RWPE1 (cell line): Measurements from ENCODE around the gene SLC24A4.

ENCODE experiments used
- CTCF ChIA-PET: fragments of 350-600 bp; sonication (Branson Sonifier 250); formaldehyde crosslinking; extraction: SDS; loops from one replicate; lab custom pipeline; 2021; lab: Yijun Ruan, JAX
- POLR2A ChIA-PET: fragments of 400-600 bp; formaldehyde crosslinking; extraction: SDS; loops from one replicate; lab custom pipeline; 2020; ENCODE audit warnings: antibody characterized with exemption; ENCODE audit not compliant: low non-redundant PET; lab: Yijun Ruan, JAX
- DNase-seq: peaks from one replicate; pipeline ENCODE4 v3.0.0; 2012; ENCODE audit warnings: low spot score
- H3K27ac ChIP-seq: fragments of 450-650 bp; 2 replicates; pipeline ENCODE4 v1.5.1; 2017
- CTCF ChIP-seq: fragments of 450-650 bp; conservative IDR thresholded peaks from 2 replicates; pipeline ENCODE4 v1.5.1; 2017; ENCODE audit warnings: low read depth, mild to moderate bottlenecking

The SLC24A4 gene

GRCh38 chr14:92414690-92415445 lies 91.9 kb downstream of the SLC24A4 start:
- H3K27ac ChIP-seq, result no peak overlapping the region
- ChIA-PET CTCF (interaction anchor here (0.7 kb wide), 1 partner anchor 72 kb away, joined by 3 read pairs; no protein-coding TSS in a partner anchor), POLR2A (no interaction called here)
- no peak for DNase-seq
- TF ChIP-seq CTCF, result no peak

- ChIA-PET CTCF (no interaction called here), POLR2A (no interaction called here)
- TF ChIP-seq CTCF, result no peak
- H3K27ac ChIP-seq, result no peak overlapping the region
- DNase-seq, result no peak
These were observed 93.0 kb downstream of the SLC24A4 start for GRCh38 chr14:92415969-92416368.

GRCh38 chr14:92416544-92416943 lies 93.6 kb downstream of the SLC24A4 start:
- ChIA-PET CTCF (no interaction called here), POLR2A (no interaction called here)
- no peak for DNase-seq
- H3K27ac ChIP-seq, result no peak overlapping the region
- TF ChIP-seq CTCF, result no peak

GRCh38 chr14:92417759-92418158 lies 94.8 kb downstream of the SLC24A4 start:
- CTCF ChIA-PET, result no interaction called here
- POLR2A ChIA-PET, result no interaction called here
- no peak overlapping the region for H3K27ac ChIP-seq
- no peak for DNase-seq
- TF ChIP-seq CTCF, result no peak

- TF ChIP-seq CTCF, result no peak
- no peak for DNase-seq
- POLR2A ChIA-PET, result no interaction called here
- CTCF ChIA-PET, result no interaction called here
- H3K27ac ChIP-seq, result no peak overlapping the region
These were observed 98.8 kb downstream of the SLC24A4 start for GRCh38 chr14:92421751-92422150.

- POLR2A ChIA-PET, result no interaction called here
- peak; percentile 16 for DNase-seq
- H3K27ac ChIP-seq, result no peak overlapping the region
- no peak for TF ChIP-seq CTCF
- CTCF ChIA-PET, result no interaction called here
These were observed 102.1 kb downstream of the SLC24A4 start for GRCh38 chr14:92425101-92425500.
